SK-N-SH (cell line): ENCODE data around the gene DUOX2. TPM values are rescaled to one million over a fixed set of nuclear protein-coding genes. Genes with fewer than 3 reads are reported as not detected.

Experiments used
- CTCF ChIA-PET: fragments of 300-600, 350-600 bp; formaldehyde crosslinking; extraction: SDS; loops from one replicate; lab custom pipeline; 2021; lab: Yijun Ruan, JAX
- POLR2A ChIA-PET: fragments of 350-600 bp; sonication (Branson Sonifier 250); formaldehyde crosslinking; extraction: SDS; loops from one replicate; lab custom pipeline; 2020; ENCODE audit warnings: antibody characterized with exemption, inconsistent platforms; lab: Yijun Ruan, JAX
- DNase-seq: peaks from one replicate; pipeline ENCODE4 v3.0.0; 2012
- H2AFZ ChIP-seq: fragments of 200-600 bp; sonication (generic); 2 replicates; pipeline ENCODE4 v1.8.1; 2016; ENCODE audit warnings: antibody characterized with exemption, mild to moderate bottlenecking, low read depth
- H3F3A ChIP-seq: fragments of 200-600 bp; sonication (generic); replicated peaks from 2 replicates; pipeline ENCODE3; 2016; ENCODE audit warnings: antibody characterized with exemption, mild to moderate bottlenecking; ENCODE audit not compliant: insufficient read depth
- H3K27ac ChIP-seq, 2 experiments: fragments of 200-500 bp in 1 of 2; fragments of 200-600 bp in 1 of 2; sonication (Bioruptor generic) in 1 of 2; sonication (generic), shearing (Covaris generic) in 1 of 2; 2 replicates each; pipeline versions ENCODE4 v1.5.1 to v1.6.1; 2014 to 2016; ENCODE audit warnings: low read depth in 2 of 2, inconsistent platforms in 1 of 2, low read length in 1 of 2, mild to moderate bottlenecking in 1 of 2, mixed read lengths in 1 of 2
- H3K27me3 ChIP-seq: fragments of 200-600 bp; sonication (generic), shearing (Covaris generic); 2 replicates; pipeline ENCODE4 v1.6.1; 2016; ENCODE audit warnings: mixed run types; ENCODE audit not compliant: insufficient read depth
- H3K36me3 ChIP-seq, 2 experiments: fragments of 200-500 bp in 1 of 2; fragments of 200-600 bp in 1 of 2; sonication (Bioruptor generic) in 1 of 2; sonication (generic) in 1 of 2; replicated peaks in 1 of 2; 2 replicates each; pipeline versions ENCODE3 to v1.5.1; 2014 to 2016; ENCODE audit warnings: low read length in 1 of 2, mild to moderate bottlenecking in 1 of 2; ENCODE audit not compliant: insufficient read depth in 2 of 2, control insufficient read depth in 1 of 2
- H3K4me1 ChIP-seq, 2 experiments: fragments of 200-500 bp in 1 of 2; fragments of 200-600 bp in 1 of 2; sonication (Bioruptor generic) in 1 of 2; sonication (generic), shearing (Covaris generic) in 1 of 2; 2 replicates each; pipeline versions ENCODE4 v1.5.1 to v1.6.1; 2014 to 2016; ENCODE audit warnings: low read depth in 1 of 2, low read length in 1 of 2, mixed run types in 1 of 2; ENCODE audit not compliant: insufficient read depth in 2 of 2, control insufficient read depth in 1 of 2
- H3K4me2 ChIP-seq: fragments of 200-600 bp; sonication (generic), shearing (Covaris generic); 2 replicates; pipeline ENCODE4 v1.6.1; 2017; ENCODE audit warnings: mixed run types
- H3K4me3 ChIP-seq, 2 experiments: fragments of 200-500 bp in 1 of 2; fragments of 200-600 bp in 1 of 2; sonication (Bioruptor generic) in 1 of 2; sonication (generic), shearing (Covaris generic) in 1 of 2; 2 replicates each; pipeline versions ENCODE4 v1.5.1 to v1.8.1; 2014 to 2016; ENCODE audit warnings: low read depth in 2 of 2, inconsistent platforms in 1 of 2, low read length in 1 of 2, mild to moderate bottlenecking in 1 of 2, mixed read lengths in 1 of 2, moderate library complexity in 1 of 2
- H3K79me2 ChIP-seq: fragments of 200-600 bp; sonication (generic); 2 replicates; pipeline ENCODE4 v1.8.1; 2017; ENCODE audit warnings: mild to moderate bottlenecking; ENCODE audit not compliant: insufficient read depth
- H3K9ac ChIP-seq: fragments of 200-600 bp; sonication (generic); 2 replicates; pipeline ENCODE4 v1.6.1; 2017; ENCODE audit warnings: mixed run types
- H3K9me2 ChIP-seq: fragments of 200-600 bp; sonication (generic); 2 replicates; pipeline ENCODE4 v1.6.1; 2017; ENCODE audit warnings: mixed run types
- H3K9me3 ChIP-seq: fragments of 200-600 bp; sonication (generic); 2 replicates; pipeline ENCODE4 v1.6.1; 2017; ENCODE audit warnings: mixed run types, mild to moderate bottlenecking, moderate library complexity
- H4K20me1 ChIP-seq: fragments of 200-600 bp; sonication (generic); 2 replicates; pipeline ENCODE4 v1.6.1; 2017; ENCODE audit warnings: mild to moderate bottlenecking, mixed run types; ENCODE audit not compliant: insufficient read depth
- CHD2 ChIP-seq: fragments of 150-350 bp; IDR thresholded peaks from 2 replicates; pipeline ENCODE4 v1.6.1; 2018; ENCODE audit warnings: low read length; ENCODE audit not compliant: partially characterized antibody
- CTCF ChIP-seq: fragments of 200-600 bp; sonication (generic); IDR thresholded peaks from 2 replicates; pipeline ENCODE4 v1.6.1; 2017; ENCODE audit warnings: antibody characterized with exemption, mild to moderate bottlenecking, moderate library complexity
- ELF1 ChIP-seq: IDR thresholded peaks from 2 replicates; pipeline ENCODE4 v1.4.0; 2012
- EP300 ChIP-seq, 2 experiments: IDR thresholded peaks; 2 replicates each; pipeline versions ENCODE4 v1.4.0 to v1.6.1; 2012; ENCODE audit warnings: borderline replicate concordance in 1 of 2, low read depth in 1 of 2, low read length in 1 of 2
- FOSL2 ChIP-seq: IDR thresholded peaks from 2 replicates; pipeline ENCODE4 v1.4.0; 2012; ENCODE audit warnings: low read depth, mild to moderate bottlenecking, moderate library complexity, borderline replicate concordance
- IRF3 ChIP-seq: fragments of 150-350 bp; IDR thresholded peaks from 2 replicates; pipeline ENCODE4 v1.6.1; 2016; ENCODE audit warnings: mild to moderate bottlenecking, low read depth, low read length
- MAX ChIP-seq: IDR thresholded peaks from 2 replicates; pipeline ENCODE4 v1.4.0; 2012; ENCODE audit warnings: low read depth
- MEF2A ChIP-seq: IDR thresholded peaks from 2 replicates; pipeline ENCODE4 v1.4.0; 2012; ENCODE audit warnings: low read depth, borderline replicate concordance
- NFIC ChIP-seq: IDR thresholded peaks from 2 replicates; pipeline ENCODE4 v1.4.0; 2012; ENCODE audit warnings: borderline replicate concordance
- POLR2AphosphoS5 ChIP-seq: IDR thresholded peaks from 2 replicates; pipeline ENCODE4 v1.6.1; 2012; ENCODE audit warnings: low read depth, low read length
- RAD21 ChIP-seq: IDR thresholded peaks from 2 replicates; pipeline ENCODE4 v1.6.1; 2012; ENCODE audit warnings: mild to moderate bottlenecking, low read length
- REST ChIP-seq: IDR thresholded peaks from 2 replicates; pipeline ENCODE4 v1.6.1; 2012; ENCODE audit warnings: mild to moderate bottlenecking, low read depth, low read length, moderate library complexity
- RXRA ChIP-seq: IDR thresholded peaks from 2 replicates; pipeline ENCODE4 v1.4.0; 2012; ENCODE audit warnings: low read depth, mild to moderate bottlenecking, borderline replicate concordance
- TAF1 ChIP-seq: IDR thresholded peaks from 2 replicates; pipeline ENCODE4 v1.6.1; 2012; ENCODE audit warnings: low read depth, mild to moderate bottlenecking, low read length, moderate library complexity, borderline replicate concordance
- TEAD4 ChIP-seq: IDR thresholded peaks from 2 replicates; pipeline ENCODE4 v1.4.0; 2012; ENCODE audit warnings: mild to moderate bottlenecking, borderline replicate concordance; ENCODE audit not compliant: insufficient read depth
- USF1 ChIP-seq: IDR thresholded peaks from 2 replicates; pipeline ENCODE4 v1.4.0; 2012; ENCODE audit warnings: low read depth, borderline replicate concordance
- WGBS: methylation state at CpG from one replicate; pipeline ENCODE4 v1.1.6; 2017; ENCODE audit warnings: low lambda C conversion rate; 5-methylcytosine and 5-hydroxymethylcytosine counted together
- polyA plus RNA-seq, 3 experiments: library from polyadenylated mRNA; depleted of rRNA; stranded (reverse); fragments of >200 nt; gene quantifications; 2 replicates each; pipeline ENCODE4 v1.2.3, GENCODE V29; 2012

Gene DUOX2
- polyA plus RNA-seq, 1 of the 3 experiments (the other 2 are of a cell fraction): not detected

- Histone ChIP-seq H3K27ac (no peak overlapping the region), H3K9me3 (no peaks in the 10 kb centered on the region), H4K20me1 (no peaks in the 10 kb centered on the region), H3K4me1 (peaks cover 4 to 28% of the 10 kb centered on the region in 2 experiments; a peak in 3 of 4 replicates), H3K9me2 (no peaks in the 10 kb centered on the region), H2AFZ (no peak overlapping the region), H3K4me3 (no peak overlapping the region), H3K4me2 (no peak overlapping the region), H3K79me2 (no peaks in the 10 kb centered on the region), H3K36me3 (no peaks in the 10 kb centered on the region), H3K9ac (no peak overlapping the region), H3F3A (no peaks in the 10 kb centered on the region), H3K27me3 (peaks cover 39% of the 10 kb centered on the region)
- 91% methylated on average over 39 of the region's 65 CpGs for WGBS
- no peak for DNase-seq
- POLR2A ChIA-PET: no interaction called here
- CTCF ChIA-PET: no interaction called here
- TF ChIP-seq MEF2A (no peak), RAD21 (no peak), POLR2AphosphoS5 (no peak), IRF3 (no peak), FOSL2 (no peak)
- TF ChIP-seq, all 33 proteins: peak for 0
Measured at GRCh38 chr15:45116482-45117307, 2.7 kb upstream of the DUOX2 start.

GRCh38 chr15:45116006-45116481, 2.1 kb upstream of the DUOX2 start:
- Histone ChIP-seq H3K9me3 (no peaks in the 10 kb centered on the region), H3K9ac (no peak overlapping the region), H2AFZ (no peak overlapping the region), H3K36me3 (no peaks in the 10 kb centered on the region), H3K27ac (no peak overlapping the region), H4K20me1 (no peaks in the 10 kb centered on the region), H3K9me2 (no peaks in the 10 kb centered on the region), H3K4me1 (peaks cover 0 to 28% of the 10 kb centered on the region in 2 experiments; a peak in 1 of 4 replicates), H3K27me3 (peaks cover 41% of the 10 kb centered on the region), H3K4me3 (no peak overlapping the region), H3F3A (no peaks in the 10 kb centered on the region), H3K79me2 (no peaks in the 10 kb centered on the region), H3K4me2 (no peak overlapping the region)
- no peak for DNase-seq
- ChIA-PET POLR2A (no interaction called here), CTCF (interaction anchor here (0.7 to 1.5 kb wide), 3 partner anchors 13 to 147 kb away, joined by 3 to 4 read pairs (median 3); no protein-coding TSS in a partner anchor)
- whole genome bisulfite sequencing: 72% methylated on average over 19 of the region's 19 CpGs
- TF ChIP-seq USF1 (no peak), RXRA (no peak), CHD2 (no peak), TAF1 (no peak), TEAD4 (no peak), IRF3 (no peak), NFIC (no peak), REST (no peak), ELF1 (no peak), POLR2AphosphoS5 (no peak), RAD21 (no peak), CTCF (no peak), MAX (no peak), EP300 (IDR thresholded peaks at IDR 0.05; ENCODE audit: borderline replicate concordance in 1 of 2, low read depth in 1 of 2, low read length in 1 of 2) (no peak)
